ENCODE measurements around the gene LRRC66. TPM values are rescaled to one million over a fixed set of nuclear protein-coding genes. Genes with fewer than 3 reads are reported as not detected.

LRRC66 gene, protein sequence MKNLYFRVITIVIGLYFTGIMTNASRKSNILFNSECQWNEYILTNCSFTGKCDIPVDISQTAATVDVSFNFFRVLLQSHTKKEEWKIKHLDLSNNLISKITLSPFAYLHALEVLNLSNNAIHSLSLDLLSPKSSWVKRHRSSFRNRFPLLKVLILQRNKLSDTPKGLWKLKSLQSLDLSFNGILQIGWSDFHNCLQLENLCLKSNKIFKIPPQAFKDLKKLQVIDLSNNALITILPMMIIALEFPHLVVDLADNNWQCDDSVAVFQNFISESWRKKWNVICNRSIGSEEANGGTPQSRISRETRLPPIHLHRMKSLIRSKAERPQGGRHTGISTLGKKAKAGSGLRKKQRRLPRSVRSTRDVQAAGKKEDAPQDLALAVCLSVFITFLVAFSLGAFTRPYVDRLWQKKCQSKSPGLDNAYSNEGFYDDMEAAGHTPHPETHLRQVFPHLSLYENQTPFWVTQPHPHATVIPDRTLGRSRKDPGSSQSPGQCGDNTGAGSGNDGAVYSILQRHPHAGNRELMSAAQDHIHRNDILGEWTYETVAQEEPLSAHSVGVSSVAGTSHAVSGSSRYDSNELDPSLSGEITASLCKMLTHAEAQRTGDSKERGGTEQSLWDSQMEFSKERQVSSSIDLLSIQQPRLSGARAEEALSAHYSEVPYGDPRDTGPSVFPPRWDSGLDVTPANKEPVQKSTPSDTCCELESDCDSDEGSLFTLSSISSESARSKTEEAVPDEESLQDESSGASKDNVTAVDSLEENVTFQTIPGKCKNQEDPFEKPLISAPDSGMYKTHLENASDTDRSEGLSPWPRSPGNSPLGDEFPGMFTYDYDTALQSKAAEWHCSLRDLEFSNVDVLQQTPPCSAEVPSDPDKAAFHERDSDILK
- total RNA-seq, result under 1 TPM; 0.72 to 0.77 TPM

DNA sequence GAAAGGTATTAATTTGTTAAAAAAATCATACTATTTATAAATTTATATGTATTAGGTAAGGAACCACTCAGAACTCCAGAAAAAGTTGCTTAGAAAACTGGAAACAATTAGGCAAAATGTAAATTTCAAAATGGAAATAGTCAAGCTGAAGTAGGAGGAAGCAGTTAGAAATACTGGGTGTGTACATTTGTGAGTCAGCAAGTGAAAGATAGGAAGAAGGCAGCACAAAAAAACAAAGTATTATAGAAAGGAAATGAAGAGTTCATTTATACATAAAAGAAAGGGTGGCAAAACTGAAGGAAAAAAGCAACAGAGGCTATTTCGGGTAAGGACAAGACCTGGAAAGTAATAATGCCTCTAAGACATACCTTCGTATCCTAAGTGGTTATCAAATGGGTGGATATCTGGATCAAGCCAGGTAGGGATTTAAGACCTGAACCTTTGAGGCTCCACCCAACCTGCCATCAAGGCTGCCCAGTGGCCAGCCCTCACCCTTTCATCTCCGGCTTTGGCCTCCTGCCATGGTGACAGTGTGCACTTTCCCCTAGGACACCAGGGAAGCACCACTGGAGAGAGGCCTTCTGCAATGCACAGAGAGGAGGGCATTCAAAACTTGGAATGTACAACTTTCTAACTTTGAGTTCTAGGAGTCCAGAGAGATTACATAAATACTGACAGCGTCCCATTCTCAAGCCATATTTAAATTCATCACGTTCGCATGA is at the start of gene LRRC66:
LRRC66 (minus strand) TSS at position 428 of the 722 bp plus-strand sequence. CDS start 2,750 bp downstream, outside the sequence.
- Mint-ChIP-seq H3K36me3 (ENCODE audit: insufficient read depth in 2 of 2) (no peaks in the 10 kb centered on the region), H3K4me1 (ENCODE audit: low read depth) (no peaks in the 10 kb centered on the region), H3K4me3 (no peak within 1 kb of the TSS), H3K27ac (peak within 1 kb of the TSS; percentile 14), H3K9me3 (no peaks in the 10 kb centered on the region), H3K27me3 (ENCODE audit: low read depth) (no peaks in the 10 kb centered on the region)
- DNase-seq (no peak), ATAC-seq (replicated peaks in 1 of 2) (no peak)

DNA sequence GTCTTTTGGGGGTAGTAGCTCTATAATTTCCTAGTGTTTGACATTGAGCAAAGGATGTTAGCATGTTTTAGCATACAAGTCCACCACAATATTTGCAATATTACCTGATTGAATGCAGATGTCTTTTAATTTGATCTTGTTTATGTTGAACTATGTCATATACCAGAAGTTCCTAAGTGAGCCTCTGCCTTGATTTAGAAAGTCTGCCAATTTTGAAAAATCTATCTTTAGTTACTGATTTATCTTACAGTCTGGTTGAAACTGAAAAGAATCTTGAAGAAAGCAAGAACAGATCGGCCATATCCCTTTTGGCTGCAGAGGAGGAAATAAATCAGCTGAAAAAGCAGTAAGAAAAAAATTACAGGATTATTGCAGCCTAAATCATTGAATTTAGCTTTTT is 49.4 kb upstream of the LRRC66 start:
- H3K4me3 Mint-ChIP-seq, result no peak overlapping the region
- peaks cover 39% of the 10 kb centered on the region for H3K27me3 Mint-ChIP-seq (ENCODE audit: low read depth)
- ATAC-seq (replicated peaks in 1 of 2) (no peak), DNase-seq (no peak)
- H3K9me3 Mint-ChIP-seq, result peaks cover 0 to 2% of the 10 kb centered on the region in 2 donors
- H3K4me1 Mint-ChIP-seq (ENCODE audit: low read depth), result no peaks in the 10 kb centered on the region
- no peaks in the 10 kb centered on the region for H3K36me3 Mint-ChIP-seq (ENCODE audit: insufficient read depth in 2 of 2)
- H3K27ac Mint-ChIP-seq, result no peak overlapping the region

DNA sequence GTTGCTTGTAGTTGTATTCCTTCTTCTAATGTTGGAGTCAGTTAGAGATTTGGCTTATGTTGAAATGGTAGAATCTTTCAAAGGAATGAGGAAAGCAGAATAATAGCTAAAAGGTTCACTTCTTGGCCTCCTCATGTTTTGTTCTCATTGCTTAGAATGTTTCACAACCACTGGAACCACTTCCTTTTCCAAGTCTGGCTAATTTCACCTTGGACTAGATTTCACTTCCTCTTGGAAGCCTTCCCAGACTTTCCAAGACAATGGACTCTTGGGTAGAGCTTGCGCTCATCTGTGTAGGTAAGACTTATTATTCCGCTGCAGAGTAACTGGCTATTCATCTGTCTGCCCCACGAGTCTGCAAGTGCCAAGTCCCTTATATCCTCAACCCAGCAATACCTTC is 39.2 kb upstream of the LRRC66 start:
- no peak overlapping the region for H3K27ac Mint-ChIP-seq
- H3K4me3 Mint-ChIP-seq, result no peak overlapping the region
- peaks cover 26% of the 10 kb centered on the region for H3K27me3 Mint-ChIP-seq (ENCODE audit: low read depth)
- DNase-seq (no peak), ATAC-seq (replicated peaks in 1 of 2) (no peak)
- H3K36me3 Mint-ChIP-seq (ENCODE audit: insufficient read depth in 2 of 2), result no peaks in the 10 kb centered on the region
- H3K4me1 Mint-ChIP-seq (ENCODE audit: low read depth), result no peaks in the 10 kb centered on the region
- H3K9me3 Mint-ChIP-seq, result no peaks in the 10 kb centered on the region

DNA sequence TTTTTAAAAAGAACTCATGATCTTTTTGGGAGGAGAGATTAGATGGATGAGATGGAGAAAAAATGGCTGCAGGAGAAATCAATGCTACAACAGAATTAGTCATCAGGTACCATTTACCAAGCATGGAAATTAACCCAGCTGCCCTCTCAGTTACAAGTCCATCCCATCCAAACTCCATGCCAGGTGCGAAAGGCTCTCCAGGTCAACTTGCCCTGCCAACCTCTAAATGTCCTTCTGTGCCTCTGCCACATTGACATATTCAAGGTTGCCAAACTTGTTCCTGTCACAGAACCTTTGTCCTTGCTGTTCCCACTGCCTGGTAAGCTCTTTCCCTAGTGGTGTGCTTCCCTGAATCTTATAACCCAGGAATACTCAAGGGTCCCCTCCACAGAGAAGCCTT is 38.1 kb upstream of the LRRC66 start:
- Mint-ChIP-seq H3K36me3 (ENCODE audit: insufficient read depth in 2 of 2) (no peaks in the 10 kb centered on the region), H3K27me3 (ENCODE audit: low read depth) (peaks cover 37% of the 10 kb centered on the region), H3K27ac (no peak overlapping the region), H3K9me3 (no peaks in the 10 kb centered on the region), H3K4me3 (no peak overlapping the region), H3K4me1 (ENCODE audit: low read depth) (no peaks in the 10 kb centered on the region)
- no peak for ATAC-seq (replicated peaks in 1 of 2)
- no peak for DNase-seq

DNA sequence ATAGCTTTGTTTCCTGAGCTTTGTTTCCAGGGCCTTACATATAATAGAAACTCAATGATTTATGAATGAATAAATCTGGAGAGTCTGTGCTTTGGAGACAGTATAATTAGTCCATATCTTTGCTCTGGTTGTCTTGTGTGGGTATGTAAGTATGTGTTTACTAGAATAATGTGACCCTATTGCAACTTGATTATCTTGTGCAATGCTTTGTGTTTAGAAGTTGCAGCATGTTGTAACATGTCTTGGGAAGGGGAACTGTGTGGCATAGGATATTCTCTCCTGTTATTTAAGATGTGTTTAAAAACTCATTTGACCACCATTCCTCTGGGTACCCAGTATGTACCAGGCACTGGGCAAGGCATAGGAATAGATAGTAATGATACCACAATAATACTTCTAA is 37.0 kb upstream of the LRRC66 start:
- Mint-ChIP-seq H3K9me3 (no peaks in the 10 kb centered on the region), H3K4me3 (no peak overlapping the region), H3K4me1 (ENCODE audit: low read depth) (peaks cover 4% of the 10 kb centered on the region), H3K27ac (no peak overlapping the region), H3K36me3 (ENCODE audit: insufficient read depth in 2 of 2) (no peaks in the 10 kb centered on the region), H3K27me3 (ENCODE audit: low read depth) (peaks cover 41% of the 10 kb centered on the region)
- ATAC-seq (replicated peaks in 1 of 2) (no peak), DNase-seq (no peak)

DNA sequence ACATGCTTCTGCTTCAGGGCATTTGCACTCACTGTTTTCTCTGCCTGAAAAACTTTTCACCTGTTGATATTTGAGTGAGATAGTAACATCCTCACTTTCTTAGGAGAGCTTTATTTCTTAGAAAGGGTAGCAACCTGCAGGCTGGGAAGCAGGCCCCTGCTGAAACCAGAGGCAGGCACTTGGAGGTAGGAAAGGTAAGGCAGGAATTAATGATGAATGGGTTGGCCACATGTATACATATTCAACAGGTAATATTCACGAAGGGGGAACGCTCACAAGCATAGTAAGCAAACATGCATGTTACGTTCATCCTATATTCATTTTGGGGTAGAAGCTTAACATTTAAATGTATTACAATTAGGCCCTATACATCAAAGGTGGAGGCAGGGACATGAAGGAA is 34.1 kb upstream of the LRRC66 start:
- ATAC-seq (replicated peaks in 1 of 2), result no peak
- H3K4me1 Mint-ChIP-seq (ENCODE audit: low read depth), result peaks cover 9% of the 10 kb centered on the region
- no peak for DNase-seq
- no peaks in the 10 kb centered on the region for H3K36me3 Mint-ChIP-seq (ENCODE audit: insufficient read depth in 2 of 2)
- H3K4me3 Mint-ChIP-seq, result no peak overlapping the region
- H3K9me3 Mint-ChIP-seq, result no peaks in the 10 kb centered on the region
- H3K27me3 Mint-ChIP-seq (ENCODE audit: low read depth), result peaks cover 46% of the 10 kb centered on the region
- H3K27ac Mint-ChIP-seq, result no peak overlapping the region

DNA sequence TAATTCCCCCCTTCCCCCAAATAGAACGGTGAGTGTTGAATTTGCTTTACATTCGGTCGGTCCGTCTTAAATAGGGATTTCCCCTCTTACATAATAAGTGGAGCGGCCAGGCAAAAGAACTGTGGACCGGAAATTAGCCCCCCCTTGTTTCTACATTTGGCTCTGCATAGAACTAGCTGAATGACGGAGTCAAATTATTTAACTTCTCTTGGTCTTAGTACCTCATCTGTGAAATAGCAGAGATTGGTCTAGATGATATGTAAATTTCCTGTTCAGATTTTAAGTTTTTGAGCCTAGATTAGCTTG is 32.3 kb upstream of the LRRC66 start:
- DNase-seq (no peak), ATAC-seq (replicated peaks in 1 of 2) (no peak)
- H3K27ac Mint-ChIP-seq, result no peak overlapping the region
- no peaks in the 10 kb centered on the region for H3K9me3 Mint-ChIP-seq
- H3K36me3 Mint-ChIP-seq (ENCODE audit: insufficient read depth in 2 of 2), result no peaks in the 10 kb centered on the region
- peaks cover 63% of the 10 kb centered on the region for H3K27me3 Mint-ChIP-seq (ENCODE audit: low read depth)
- peaks cover 9% of the 10 kb centered on the region for H3K4me1 Mint-ChIP-seq (ENCODE audit: low read depth)
- H3K4me3 Mint-ChIP-seq, result peak overlapping the region; percentile 72 to 73

DNA sequence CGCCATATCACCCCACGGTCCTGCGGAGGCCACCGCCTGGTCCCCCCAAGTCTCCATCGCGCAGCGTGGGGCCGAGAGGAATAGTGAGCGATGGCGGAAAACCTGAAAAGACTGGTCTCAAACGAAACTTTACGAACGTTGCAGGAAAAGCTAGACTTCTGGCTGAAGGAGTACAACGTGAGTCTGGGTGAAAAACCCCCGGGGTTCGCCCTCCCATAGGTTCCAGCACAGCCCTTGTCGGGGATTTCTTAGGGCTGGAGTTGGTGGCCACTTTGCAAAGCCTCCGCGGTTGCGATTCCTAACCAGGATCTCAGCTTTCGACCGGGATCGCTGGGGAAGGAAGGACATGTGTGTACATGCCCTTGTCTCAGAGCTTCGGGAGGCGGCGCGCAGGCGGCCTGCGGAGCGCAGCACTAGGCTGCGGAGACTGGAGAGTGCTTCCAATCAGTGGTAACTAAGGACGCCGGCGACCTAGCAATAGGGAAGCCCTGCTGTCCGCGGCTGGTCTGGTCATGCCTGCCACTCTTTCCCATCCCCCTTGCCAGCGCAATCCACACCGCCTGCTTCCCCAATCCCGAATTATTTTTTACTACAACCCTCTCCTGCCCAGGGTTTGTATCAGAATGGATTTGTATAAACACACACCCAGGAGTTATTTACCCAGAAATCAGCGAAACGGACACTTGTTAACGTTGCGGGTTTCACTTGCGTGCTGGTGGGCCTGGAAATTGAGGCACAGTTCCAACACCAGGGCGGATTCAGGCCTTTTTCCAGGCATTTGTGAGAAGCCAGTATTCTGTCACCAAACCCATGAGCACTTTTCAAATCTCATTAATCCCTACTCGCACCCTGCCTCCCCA is 31.7 kb upstream of the LRRC66 start:
- H3K4me1 Mint-ChIP-seq (ENCODE audit: low read depth), result peaks cover 9% of the 10 kb centered on the region
- H3K4me3 Mint-ChIP-seq, result peak overlapping the region; percentile 72 to 73
- peak; percentile 62 for ATAC-seq (replicated peaks in 1 of 2)
- peak in 1 of 2 donors; percentile 9 for DNase-seq
- H3K27ac Mint-ChIP-seq, result no peak overlapping the region
- H3K9me3 Mint-ChIP-seq, result no peaks in the 10 kb centered on the region
- H3K36me3 Mint-ChIP-seq (ENCODE audit: insufficient read depth in 2 of 2), result no peaks in the 10 kb centered on the region
- H3K27me3 Mint-ChIP-seq (ENCODE audit: low read depth), result peaks cover 65% of the 10 kb centered on the region

DNA sequence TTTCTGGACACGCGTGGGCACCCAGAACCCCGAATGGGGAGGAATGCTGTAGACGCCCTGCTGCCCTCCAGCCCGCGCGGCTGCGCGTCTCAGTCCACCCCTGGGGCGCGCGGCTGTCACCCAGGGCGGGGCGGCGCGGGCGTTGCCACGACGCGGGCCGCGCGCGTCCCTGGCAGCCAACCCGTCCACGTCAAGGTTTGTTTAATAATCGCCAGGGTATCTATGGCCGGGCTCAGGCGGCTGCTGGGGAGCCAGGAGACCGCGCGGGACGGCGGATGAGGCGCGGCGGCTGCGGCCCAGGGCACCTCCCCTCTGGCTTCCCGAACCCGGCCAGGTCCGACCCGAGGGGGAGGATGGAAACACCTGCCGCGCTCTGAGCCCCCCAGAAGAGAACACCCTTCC is 31.1 kb upstream of the LRRC66 start, which contains the start of gene SPATA18:
SPATA18 (plus strand) TSS at position 92 of the 402 bp plus-strand sequence. CDS start 401 bp downstream, outside the sequence.
- DNase-seq, result peak; percentile 1 to 4
- peak within 1 kb of the TSS; percentile 72 to 73 for H3K4me3 Mint-ChIP-seq
- H3K9me3 Mint-ChIP-seq, result no peaks in the 10 kb centered on the region
- no peaks in the 10 kb centered on the region for H3K36me3 Mint-ChIP-seq (ENCODE audit: insufficient read depth in 2 of 2)
- peaks cover 9% of the 10 kb centered on the region for H3K4me1 Mint-ChIP-seq (ENCODE audit: low read depth)
- peaks cover 65% of the 10 kb centered on the region for H3K27me3 Mint-ChIP-seq (ENCODE audit: low read depth)
- peak; percentile 56 to 62 for ATAC-seq (replicated peaks in 1 of 2)
- no peak within 1 kb of the TSS for H3K27ac Mint-ChIP-seq

DNA sequence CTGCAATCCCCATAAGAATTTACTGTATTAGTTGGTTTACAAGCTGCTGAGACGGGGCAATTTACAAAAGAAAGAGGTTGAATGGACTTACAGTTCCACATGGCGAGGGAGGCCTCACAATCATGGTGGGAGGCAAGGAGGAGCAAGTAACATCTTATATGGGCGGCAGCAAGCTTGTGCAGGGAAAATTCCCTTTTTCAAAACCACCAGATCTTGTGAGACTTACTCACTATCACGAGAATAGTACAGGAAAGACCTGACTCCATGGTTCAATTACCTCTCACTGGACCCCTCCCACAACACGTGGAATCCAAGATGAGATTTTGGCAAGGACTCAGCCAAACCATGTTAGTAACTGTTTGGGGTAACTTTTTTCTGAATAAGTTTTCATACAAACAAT is 29.1 kb upstream of the LRRC66 start:
- Mint-ChIP-seq H3K4me1 (ENCODE audit: low read depth) (peaks cover 9% of the 10 kb centered on the region), H3K27me3 (ENCODE audit: low read depth) (peaks cover 58% of the 10 kb centered on the region), H3K36me3 (ENCODE audit: insufficient read depth in 2 of 2) (no peaks in the 10 kb centered on the region), H3K4me3 (no peak overlapping the region), H3K9me3 (no peaks in the 10 kb centered on the region), H3K27ac (no peak overlapping the region)
- DNase-seq (no peak), ATAC-seq (replicated peaks in 1 of 2) (no peak)

DNA sequence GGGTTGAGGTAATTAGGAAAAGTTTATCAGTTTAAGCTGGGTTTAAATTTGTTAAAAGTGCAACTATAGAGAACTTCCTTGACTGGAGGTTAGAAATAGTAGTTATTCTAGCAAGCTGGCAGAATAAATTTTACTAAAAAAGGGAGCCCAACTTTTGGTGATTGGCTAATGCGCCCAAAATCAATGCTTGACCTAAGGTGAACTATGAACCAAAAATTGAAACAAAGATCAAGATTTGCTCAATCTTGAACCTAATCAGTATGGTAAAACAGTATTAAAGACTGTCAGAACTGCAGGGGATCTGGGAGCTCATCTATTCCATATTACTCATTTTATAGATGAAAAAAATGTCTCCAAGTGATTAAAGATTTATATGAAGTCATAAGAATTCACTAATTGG is 24.9 kb upstream of the LRRC66 start:
- no peaks in the 10 kb centered on the region for H3K9me3 Mint-ChIP-seq
- no peaks in the 10 kb centered on the region for H3K36me3 Mint-ChIP-seq (ENCODE audit: insufficient read depth in 2 of 2)
- DNase-seq (no peak), ATAC-seq (replicated peaks in 1 of 2) (no peak)
- H3K4me1 Mint-ChIP-seq (ENCODE audit: low read depth), result no peaks in the 10 kb centered on the region
- no peak overlapping the region for H3K27ac Mint-ChIP-seq
- no peak overlapping the region for H3K4me3 Mint-ChIP-seq
- H3K27me3 Mint-ChIP-seq (ENCODE audit: low read depth), result peaks cover 63% of the 10 kb centered on the region

Data from activated T-cell treated with anti-CD3 and anti-CD28 coated beads, Interleukin-2, amount 50 U/mL, for 72 hours (primary cell).